ENCODE data around the gene RAB39B.

RAB39B gene

DNA sequence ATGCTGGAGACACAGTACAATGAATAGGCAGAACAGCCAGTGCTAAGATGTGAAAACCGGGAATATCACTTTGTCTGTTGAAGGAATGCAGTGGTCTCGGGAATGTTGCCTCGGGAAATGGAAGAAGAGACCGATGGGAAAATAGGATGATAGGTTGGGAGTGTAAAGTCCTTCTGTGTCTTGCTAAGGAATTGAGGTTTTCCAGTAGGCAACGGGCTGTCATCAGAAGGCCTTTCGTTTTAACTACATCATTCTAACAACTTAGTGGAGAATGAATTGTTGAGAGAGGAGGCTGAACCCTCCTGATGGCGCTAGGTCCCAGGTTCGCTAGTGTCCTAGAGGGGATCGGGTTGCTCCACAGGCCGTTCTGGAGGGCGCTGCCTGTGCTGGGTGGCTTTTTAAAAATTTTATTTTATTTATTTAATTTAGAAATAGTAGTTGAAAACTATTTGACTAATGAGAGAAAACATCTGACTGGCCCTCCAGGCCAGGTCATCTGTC is 47.3 kb downstream of the RAB39B start:
- DNase-seq (ENCODE audit: insufficient read length, low spot score) (no peak), FAIRE-seq (peak; percentile 77)
- TF ChIP-seq SPI1 (IDR thresholded peaks at IDR 0.05; ENCODE audit: low read depth, low read length) (no peak), PAX5 (IDR thresholded peaks at IDR 0.05; ENCODE audit: insufficient read depth, low read length, severe bottlenecking) (no peak), POLR2A (IDR thresholded peaks at IDR 0.05; ENCODE audit: low read depth, low read length) (no peak), POLR2AphosphoS5 (IDR thresholded peaks at IDR 0.05; ENCODE audit: low read depth, low read length) (no peak), POU2F2 (IDR thresholded peaks at IDR 0.05; ENCODE audit: low read depth, low read length) (no peak), TAF1 (IDR thresholded peaks at IDR 0.05; ENCODE audit: low read depth, low read length) (no peak)

GRCh38 chrX:155216179-155216939 is 47.9 kb downstream of the RAB39B start, which contains the start of gene VBP1:
TSS of gene VBP1 (plus strand) at chrX:155216460. CDS start at chrX:155216483, 23 bp downstream.
- TF ChIP-seq SPI1 (IDR thresholded peaks at IDR 0.05; ENCODE audit: low read depth, low read length) (no peak), PAX5 (IDR thresholded peaks at IDR 0.05; ENCODE audit: insufficient read depth, low read length, severe bottlenecking) (no peak), TAF1 (IDR thresholded peaks at IDR 0.05; ENCODE audit: low read depth, low read length) (peak; percentile 66), POLR2A (IDR thresholded peaks at IDR 0.05; ENCODE audit: low read depth, low read length) (peak; percentile 74), POU2F2 (IDR thresholded peaks at IDR 0.05; ENCODE audit: low read depth, low read length) (no peak; the same call in 1 of the 2 replicates), POLR2AphosphoS5 (IDR thresholded peaks at IDR 0.05; ENCODE audit: low read depth, low read length) (peak; percentile 63; the same call in 1 of the 2 replicates)
- FAIRE-seq (peak; percentile 93), DNase-seq (ENCODE audit: insufficient read length, low spot score) (peak; percentile 53)

DNA sequence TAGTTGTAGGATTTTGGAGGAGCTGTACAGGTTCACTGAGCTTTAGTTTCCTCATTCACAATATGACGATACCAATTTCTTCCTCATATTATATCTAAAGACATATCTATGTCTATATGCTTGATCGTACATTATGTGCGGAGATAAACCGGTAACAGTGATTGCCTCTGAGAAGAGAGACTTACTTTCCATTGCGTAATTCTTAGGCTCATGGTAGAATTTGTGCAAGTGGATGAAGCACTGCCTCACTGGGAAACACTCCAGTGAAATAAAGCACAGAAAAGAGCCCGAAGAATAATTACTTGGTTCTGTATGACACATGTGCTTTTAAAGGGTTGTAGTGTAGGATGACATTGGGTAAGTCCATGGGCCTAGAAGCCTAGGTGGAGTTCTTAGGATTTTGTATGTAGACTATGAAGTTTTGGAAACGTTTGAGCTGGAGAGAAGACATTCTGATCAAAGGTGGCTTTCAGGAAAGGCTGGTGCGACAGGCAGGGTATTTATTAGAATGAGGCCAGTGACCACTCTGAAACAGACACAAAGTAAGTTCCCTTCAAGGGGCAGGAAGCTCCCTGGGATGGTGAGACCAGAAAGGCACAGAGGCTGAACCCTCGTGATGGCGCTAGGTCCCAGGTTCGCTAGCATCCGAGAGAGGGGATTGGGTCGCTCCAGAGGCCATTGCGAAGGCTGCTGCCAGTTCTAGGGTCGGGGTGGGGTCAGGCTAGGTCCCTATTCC is 48.7 kb downstream of the RAB39B start:
- no peak for FAIRE-seq
- no peak for DNase-seq (ENCODE audit: insufficient read length, low spot score)
- TF ChIP-seq PAX5 (IDR thresholded peaks at IDR 0.05; ENCODE audit: insufficient read depth, low read length, severe bottlenecking) (no peak), POLR2A (IDR thresholded peaks at IDR 0.05; ENCODE audit: low read depth, low read length) (no peak), POU2F2 (IDR thresholded peaks at IDR 0.05; ENCODE audit: low read depth, low read length) (0 out of 2 replicates have a peak, but pooled peaks have one; percentile 13)

DNA sequence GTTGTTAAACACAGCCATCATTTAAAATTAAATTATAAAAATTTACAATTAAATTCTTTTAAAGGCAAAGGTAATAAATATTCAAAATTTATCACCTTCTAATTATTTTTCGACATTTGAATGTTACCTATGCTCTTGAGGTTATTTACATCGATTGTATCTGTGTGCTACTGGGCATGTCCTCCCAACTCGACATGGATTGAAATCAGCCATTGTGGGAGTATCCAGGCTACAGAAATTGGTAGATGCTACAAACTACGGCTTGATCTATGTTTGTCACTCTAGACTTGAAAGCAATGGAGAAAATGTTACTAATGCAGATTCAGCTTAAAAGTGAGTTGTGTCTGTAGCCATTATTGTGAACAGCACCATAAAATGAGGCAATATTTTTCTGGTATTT is 50.6 kb downstream of the RAB39B start:
- TF ChIP-seq POLR2AphosphoS5 (IDR thresholded peaks at IDR 0.05; ENCODE audit: low read depth, low read length): no peak
- no peak for TF ChIP-seq TAF1 (IDR thresholded peaks at IDR 0.05; ENCODE audit: low read depth, low read length)
- TF ChIP-seq POLR2A (IDR thresholded peaks at IDR 0.05; ENCODE audit: low read depth, low read length): no peak
- no peak for TF ChIP-seq POU2F2 (IDR thresholded peaks at IDR 0.05; ENCODE audit: low read depth, low read length)
- TF ChIP-seq PAX5 (IDR thresholded peaks at IDR 0.05; ENCODE audit: insufficient read depth, low read length, severe bottlenecking): no peak
- DNase-seq (ENCODE audit: insufficient read length, low spot score): no peak
- no peak for FAIRE-seq

- DNase-seq (ENCODE audit: insufficient read length, low spot score) (no peak), FAIRE-seq (no peak)
- TF ChIP-seq SPI1 (IDR thresholded peaks at IDR 0.05; ENCODE audit: low read depth, low read length) (no peak), PAX5 (IDR thresholded peaks at IDR 0.05; ENCODE audit: insufficient read depth, low read length, severe bottlenecking) (no peak), POU2F2 (IDR thresholded peaks at IDR 0.05; ENCODE audit: low read depth, low read length) (no peak), TAF1 (IDR thresholded peaks at IDR 0.05; ENCODE audit: low read depth, low read length) (no peak)
These were observed 53.1 kb downstream of the RAB39B start for GRCh38 chrX:155211208-155211607.
